Measurements from ENCODE around the gene RPS6KC1.
"Not testable (repeated sequence)": the region's sequence is repeated elsewhere in the genome, so short reads cannot be mapped to it uniquely, and the experiment has no call there.

RPS6KC1 gene

GRCh38 chr1:213054733-213055591 is 3.9 kb downstream of the RPS6KC1 start:
- DNase-seq (ENCODE audit: low spot score): no peak

GRCh38 chr1:213055767-213056166 is 4.7 kb downstream of the RPS6KC1 start:
- no peak for DNase-seq (ENCODE audit: low spot score)

GRCh38 chr1:213057264-213058059 is 6.4 kb downstream of the RPS6KC1 start:
- DNase-seq (ENCODE audit: low spot score): no peak

- DNase-seq (ENCODE audit: low spot score): no peak
Observed at GRCh38 chr1:213060836-213061235, 9.8 kb downstream of the RPS6KC1 start.

GRCh38 chr1:213061263-213061662 is 10.2 kb downstream of the RPS6KC1 start:
- DNase-seq (ENCODE audit: low spot score): no peak

GRCh38 chr1:213065800-213066199 is 14.8 kb downstream of the RPS6KC1 start:
- DNase-seq (ENCODE audit: low spot score): no peak

- DNase-seq (ENCODE audit: low spot score): no peak
Observed at GRCh38 chr1:213066363-213066762, 15.3 kb downstream of the RPS6KC1 start.

- DNase-seq (ENCODE audit: low spot score): no peak
Observed at GRCh38 chr1:213067352-213067751, 16.3 kb downstream of the RPS6KC1 start.

- DNase-seq (ENCODE audit: low spot score): no peak
Observed at GRCh38 chr1:213070406-213070805, 19.4 kb downstream of the RPS6KC1 start.

GRCh38 chr1:213075725-213076124 is 24.7 kb downstream of the RPS6KC1 start:
- no peak for DNase-seq (ENCODE audit: low spot score)

GRCh38 chr1:213082420-213083111 is 31.5 kb downstream of the RPS6KC1 start:
- no peak for DNase-seq (ENCODE audit: low spot score)

GRCh38 chr1:213083112-213083445 is 32.0 kb downstream of the RPS6KC1 start:
- no peak for DNase-seq (ENCODE audit: low spot score)

GRCh38 chr1:213087911-213088310 is 36.9 kb downstream of the RPS6KC1 start:
- no peak for DNase-seq (ENCODE audit: low spot score)

GRCh38 chr1:213089924-213090677 is 39.1 kb downstream of the RPS6KC1 start:
- no peak for DNase-seq (ENCODE audit: low spot score)

GRCh38 chr1:213094446-213094845 is 43.4 kb downstream of the RPS6KC1 start:
- DNase-seq (ENCODE audit: low spot score): no peak

- DNase-seq (ENCODE audit: low spot score): no peak
Observed at GRCh38 chr1:213095467-213095866, 44.4 kb downstream of the RPS6KC1 start.

- DNase-seq (ENCODE audit: low spot score): no peak
Observed at GRCh38 chr1:213099682-213100399, 48.8 kb downstream of the RPS6KC1 start.

GRCh38 chr1:213100565-213100964 is 49.5 kb downstream of the RPS6KC1 start:
- not testable (repeated sequence) for DNase-seq (ENCODE audit: low spot score)

- DNase-seq (ENCODE audit: low spot score): no peak
Observed at GRCh38 chr1:213103377-213104306, 52.6 kb downstream of the RPS6KC1 start.

GRCh38 chr1:213104604-213105003 is 53.6 kb downstream of the RPS6KC1 start:
- no peak for DNase-seq (ENCODE audit: low spot score)

Measured in HuH-7.5 (cell line).